Stimulated activated CD8-positive, alpha-beta memory T cell treated with anti-CD3 and anti-CD28 coated beads, Interleukin-12 subunit alpha, Interleukin-12 subunit beta, amount 100 ng/mL, for 4 hours (primary cell): ENCODE results near the gene HIRA.
"Not testable (repeated sequence)": the region's sequence is repeated elsewhere in the genome, so short reads cannot be mapped to it uniquely, and the experiment has no call there.

ENCODE experiments used
- DNase-seq: peaks from one replicate; pipeline ENCODE4 v3.0.0-alpha.2; 2020; ENCODE audit warnings: low read depth

HIRA gene

DNA sequence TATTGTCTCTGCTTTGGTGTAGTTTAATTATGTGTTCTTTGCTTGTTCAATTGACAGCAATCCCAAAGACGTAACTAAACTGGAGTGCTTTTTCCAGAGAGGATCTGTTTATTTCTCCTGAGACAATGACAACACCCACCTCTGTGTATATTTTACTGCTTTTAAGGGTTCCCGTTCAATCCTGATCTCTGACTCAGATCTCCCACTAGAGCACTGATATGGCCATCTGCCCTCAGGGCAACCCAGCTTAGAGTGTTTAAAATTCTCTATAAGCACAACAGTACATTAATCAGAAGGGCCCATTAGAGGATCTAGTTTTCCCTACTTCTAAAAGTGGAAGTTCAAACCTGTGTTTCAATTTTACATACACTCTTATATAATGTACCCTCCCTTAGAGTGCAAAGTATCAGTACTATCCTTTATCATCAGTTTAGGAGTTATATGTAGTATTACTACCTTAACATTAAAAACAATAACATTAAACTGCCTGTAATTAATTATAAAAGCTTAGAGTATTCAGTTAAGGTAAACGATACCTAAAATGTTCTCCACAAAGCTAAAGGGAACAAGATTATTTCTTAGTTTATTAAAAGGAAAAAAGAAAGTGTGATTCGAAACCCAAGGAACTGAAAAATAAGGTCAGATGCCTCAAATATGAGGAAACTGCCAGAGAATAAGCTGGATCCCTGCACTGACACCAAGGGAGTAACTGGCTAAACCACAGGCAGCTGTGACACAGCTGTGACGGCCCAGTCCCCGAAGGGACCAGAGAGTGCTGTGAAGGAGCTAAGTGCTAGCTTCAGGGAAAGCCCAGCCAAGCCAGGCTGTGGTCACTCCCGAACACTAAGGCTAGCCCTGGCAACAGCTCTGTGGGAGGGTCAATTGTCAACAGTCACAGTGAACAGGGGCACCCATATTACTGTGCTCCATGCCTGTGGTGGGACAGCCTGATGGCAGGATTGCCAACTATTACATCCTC, 32.2 kb upstream of the HIRA start:
- DNase-seq, result no peak

GRCh38 chr22:19463008-19463407, 31.5 kb upstream of the HIRA start:
- DNase-seq, result no peak

GRCh38 chr22:19461506-19461905, 30.0 kb upstream of the HIRA start:
- DNase-seq, result no peak

GRCh38 chr22:19460036-19460435, 28.5 kb upstream of the HIRA start:
- no peak for DNase-seq

DNA sequence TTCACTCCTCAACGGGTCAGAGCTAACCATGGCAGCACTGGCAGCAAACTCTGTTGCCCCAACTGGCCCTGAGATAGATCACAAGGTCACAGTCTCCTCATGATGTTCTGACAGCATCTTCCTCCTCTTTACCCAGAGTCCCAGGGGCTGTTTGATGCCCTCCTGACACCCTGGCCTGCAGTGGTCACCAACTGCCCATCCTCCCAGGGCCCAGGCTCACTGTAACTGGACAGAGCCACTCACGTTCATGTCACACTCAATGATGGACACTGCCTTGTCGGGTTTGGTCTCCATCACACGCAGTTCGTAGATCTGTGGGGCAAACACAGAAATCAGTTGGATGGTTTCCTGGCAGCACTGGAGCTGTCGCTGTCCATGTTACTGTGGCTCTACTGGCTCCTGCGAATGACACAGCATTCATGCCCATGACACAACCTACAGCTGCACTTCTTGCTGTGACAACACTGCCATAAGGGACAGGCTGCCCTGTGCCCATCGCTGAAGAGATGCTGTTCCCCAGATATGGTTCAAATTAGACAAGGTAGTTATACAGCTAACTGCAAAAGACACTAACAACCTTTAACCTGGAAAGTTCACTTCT, 26.4 kb upstream of the HIRA start:
- no peak for DNase-seq

DNA sequence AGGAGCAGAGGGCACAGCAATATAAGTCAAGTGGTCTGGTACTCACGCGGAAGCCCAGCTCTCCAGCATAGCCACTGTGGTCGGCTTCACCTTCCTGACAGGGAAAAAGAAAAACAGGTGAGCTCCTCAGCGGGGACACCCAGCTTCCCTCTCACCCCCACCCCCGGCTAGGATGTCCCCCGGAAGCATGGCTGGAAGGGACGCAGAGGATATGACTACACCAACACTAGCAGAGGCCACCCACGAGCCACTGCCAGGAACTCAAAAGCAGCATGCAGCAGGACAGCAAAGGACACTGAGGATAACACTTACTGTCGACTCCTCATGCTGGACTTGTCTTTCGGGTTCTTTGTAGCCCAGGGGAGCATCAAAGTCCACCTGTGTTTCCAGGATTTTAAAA, 25.0 kb upstream of the HIRA start:
- DNase-seq, result no peak

- no peak for DNase-seq
These were observed 24.2 kb upstream of the HIRA start for GRCh38 chr22:19455585-19456370.

DNA sequence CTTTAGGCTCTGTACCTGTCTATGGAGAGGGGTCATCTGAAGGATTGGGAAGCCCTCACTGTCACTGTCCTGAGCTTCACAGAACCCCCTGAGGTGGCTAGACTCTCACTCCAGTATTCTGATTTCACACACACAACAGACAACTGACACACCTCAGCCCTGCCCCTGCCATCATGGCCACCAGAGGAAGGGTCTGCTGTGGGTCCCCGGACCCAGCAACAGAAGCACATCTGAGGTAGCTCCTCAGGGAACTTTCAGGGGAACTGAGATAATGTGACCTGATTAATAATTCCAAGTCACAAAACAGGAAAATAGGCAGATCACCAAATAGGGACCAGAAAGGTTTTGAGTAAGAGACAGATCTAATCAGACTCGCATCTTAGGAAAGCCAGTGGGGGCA, 23.5 kb upstream of the HIRA start:
- no peak for DNase-seq

DNA sequence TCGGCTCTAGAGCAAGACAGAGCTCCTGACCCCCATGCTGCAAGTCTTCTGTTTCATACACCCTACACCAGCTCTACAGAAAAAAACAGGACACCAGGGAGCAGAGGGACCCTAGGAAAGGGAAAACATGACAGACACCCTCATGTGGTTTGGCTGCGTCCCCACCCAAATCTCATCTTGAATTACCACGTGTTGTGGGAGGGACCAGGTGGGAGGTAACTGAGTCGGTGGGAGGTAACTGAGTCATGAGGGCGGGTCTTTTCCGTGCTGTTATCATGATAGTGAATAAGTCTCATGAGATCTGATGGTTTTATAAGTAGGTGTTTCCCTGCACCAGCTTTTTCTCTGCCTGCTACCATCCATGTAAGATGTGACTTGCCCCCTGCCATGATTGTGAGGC, 22.6 kb upstream of the HIRA start:
- DNase-seq, result no peak

DNA sequence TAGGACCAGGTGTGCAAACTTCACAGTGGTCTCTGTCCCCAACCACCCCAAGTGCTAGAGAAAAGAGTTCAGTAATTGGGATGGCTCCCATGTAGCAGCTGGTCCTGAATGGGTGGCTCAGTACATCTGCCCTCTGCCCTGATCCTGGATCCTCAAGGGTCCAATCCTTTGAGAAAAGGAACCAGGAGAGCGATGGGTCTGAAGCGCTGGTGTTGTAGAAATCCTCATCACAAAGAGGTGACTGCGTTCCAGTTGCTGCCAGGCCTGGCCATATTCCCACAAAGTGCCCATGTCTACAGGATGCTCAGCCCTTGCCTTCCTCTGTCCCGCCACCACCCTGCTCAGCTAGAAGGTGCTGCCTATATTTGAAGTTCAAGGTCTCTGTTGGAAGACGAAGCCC, 22.2 kb upstream of the HIRA start:
- DNase-seq, result no peak

GRCh38 chr22:19451570-19451969, 20.0 kb upstream of the HIRA start:
- no peak for DNase-seq

- no peak for DNase-seq
These were observed 19.0 kb upstream of the HIRA start for GRCh38 chr22:19450363-19451175.

GRCh38 chr22:19449422-19449767, 17.9 kb upstream of the HIRA start:
- DNase-seq, result no peak

DNA sequence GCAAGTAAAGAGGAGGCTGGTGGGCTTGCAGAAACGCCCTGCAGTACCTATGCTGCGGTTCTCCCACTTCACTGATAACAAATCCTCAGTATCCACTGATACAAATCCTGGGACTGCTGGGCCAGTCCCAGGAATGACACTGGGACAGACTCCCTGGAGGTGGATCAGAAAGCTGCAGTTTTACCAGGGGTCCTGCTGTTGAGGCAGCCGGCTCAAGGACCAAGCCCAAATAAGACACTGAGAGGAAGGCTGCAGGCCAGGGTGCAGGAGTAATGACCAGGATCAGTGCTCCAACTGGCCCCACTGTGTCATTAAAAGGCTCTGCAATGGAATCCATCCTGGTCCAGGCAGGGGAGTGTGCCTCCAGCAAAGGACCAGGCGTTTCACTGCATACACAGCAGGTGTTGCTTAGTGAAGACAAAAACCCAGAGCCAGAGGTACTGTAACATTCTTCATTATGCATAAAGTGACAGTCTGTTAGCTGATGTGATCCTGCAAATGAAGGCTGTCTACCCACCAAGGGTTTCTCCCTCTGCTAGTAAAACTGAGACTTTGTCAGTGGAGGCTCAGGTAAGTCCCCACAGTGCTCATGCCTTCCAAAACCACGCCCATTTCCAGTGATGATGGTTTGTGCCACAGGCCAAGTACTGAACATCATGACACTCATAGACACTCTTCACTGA, 17.3 kb upstream of the HIRA start:
- DNase-seq, result no peak

DNA sequence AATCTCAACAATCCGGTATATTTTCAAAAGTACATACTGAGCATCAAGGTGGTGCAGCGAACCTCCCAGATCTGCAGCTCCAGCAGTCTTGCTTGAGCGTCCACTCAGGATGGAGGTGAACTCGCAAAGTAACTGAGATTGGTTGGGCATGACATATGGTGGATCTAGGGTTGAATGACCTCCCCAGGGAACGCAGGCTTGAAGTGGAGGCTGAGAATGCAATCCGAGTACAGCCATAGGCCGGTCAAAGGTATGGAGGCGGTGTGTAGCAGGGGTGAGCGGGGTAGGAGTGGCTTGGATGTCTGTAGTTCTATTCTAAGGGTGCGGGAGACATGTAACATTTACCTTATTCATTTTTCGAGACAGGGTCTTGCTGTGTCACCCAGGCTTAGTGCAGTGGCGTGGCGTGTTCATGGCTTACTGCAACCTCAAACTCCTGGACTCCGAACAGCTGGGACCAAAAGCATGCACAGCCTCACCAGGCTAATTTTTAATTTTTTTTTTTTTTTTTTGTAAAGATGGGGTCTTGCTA, 16.6 kb upstream of the HIRA start:
- no peak for DNase-seq

DNA sequence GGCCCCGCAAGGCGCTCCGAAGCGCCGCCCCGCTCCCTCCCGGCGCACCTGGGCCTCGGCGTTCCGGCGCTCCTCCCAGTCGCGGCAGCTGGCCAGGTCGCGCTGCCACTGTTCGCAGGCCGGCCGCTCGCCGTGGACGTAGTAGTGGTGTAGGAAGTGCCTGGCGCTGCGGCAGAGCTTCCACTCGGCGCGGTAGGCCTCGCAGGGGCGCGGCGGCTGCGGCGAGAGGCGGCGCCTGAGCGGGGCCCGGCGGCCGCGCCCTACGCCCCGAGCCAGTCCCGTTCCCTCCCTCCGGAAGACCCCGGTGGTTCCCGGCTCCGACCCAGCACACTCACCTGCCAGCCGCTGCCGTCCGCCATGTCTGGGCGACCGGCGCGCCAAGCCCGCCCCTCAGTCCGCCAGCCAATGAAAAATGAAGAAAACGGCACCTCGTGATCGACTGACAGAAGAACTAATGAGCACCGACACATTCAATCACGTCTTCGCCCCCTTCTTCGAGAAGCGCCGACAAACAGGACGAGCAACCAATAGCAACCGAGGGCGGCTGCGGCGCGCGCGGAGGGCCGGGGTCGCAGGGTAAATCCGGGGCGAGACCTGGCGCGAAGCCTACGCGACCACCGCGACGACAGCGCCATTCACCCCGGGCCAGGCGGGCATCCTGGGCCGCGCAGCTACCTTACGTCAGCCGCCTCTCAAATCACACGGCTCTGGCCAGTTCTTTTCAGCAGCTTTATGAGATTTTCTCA, 16.0 kb upstream of the HIRA start, which contains the start of gene C22orf39:
Gene C22orf39, minus strand, starts transcription at position 382 of the 746 bp plus-strand sequence. Its CDS starts 23 bp downstream, at position 359.
- peak; percentile 80 for DNase-seq

- DNase-seq, result no peak
These were observed 15.2 kb upstream of the HIRA start for GRCh38 chr22:19446603-19447329.

- not testable (repeated sequence) for DNase-seq
These were observed 13.9 kb upstream of the HIRA start for GRCh38 chr22:19445279-19445982.
